A673 (cell line): ENCODE results near the gene CAV1. TPM values are rescaled to one million over a fixed set of nuclear protein-coding genes. Genes with fewer than 3 reads are reported as not detected.

Experiments used
- BruUV-seq: library from RNA; stranded (reverse); fragments of 400-500 nt; replicated peaks from 2 replicates; lab custom pipeline; 2021; lab: Mats Ljungman, UMichigan
- CTCF ChIA-PET: fragments of 300-600 bp; sonication (Branson Sonifier 250); formaldehyde crosslinking; loops from one replicate; lab custom pipeline; 2022; ENCODE audit warnings: antibody characterized with exemption; lab: Charles Lee
- POLR2A ChIA-PET: fragments of 300-600 bp; sonication (Branson Sonifier 250); formaldehyde crosslinking; loops from one replicate; lab custom pipeline; 2022; ENCODE audit warnings: antibody characterized with exemption; ENCODE audit not compliant: low non-redundant PET; lab: Charles Lee
- DNase-seq: peaks from one replicate; pipeline ENCODE4 v3.0.0-alpha.2; 2015; ENCODE audit warnings: low spot score
- H3K27ac ChIP-seq: fragments of 200-600 bp; sonication (generic); 2 replicates; pipeline ENCODE4 v1.5.1; 2016; ENCODE audit warnings: mixed run types, low read depth, mild to moderate bottlenecking, mixed read lengths, antibody characterized with exemption, low read length; ENCODE audit not compliant: poor library complexity, severe bottlenecking
- H3K27me3 ChIP-seq: fragments of 200-600 bp; sonication (generic); replicated peaks from 2 replicates; pipeline ENCODE4 v1.6.1; 2017; ENCODE audit warnings: mixed run types, low read depth, mild to moderate bottlenecking, mixed read lengths, antibody characterized with exemption, low read length; ENCODE audit not compliant: insufficient read depth, poor library complexity
- H3K36me3 ChIP-seq: fragments of 200-600 bp; sonication (generic); 2 replicates; pipeline ENCODE4 v1.6.1; 2016; ENCODE audit warnings: mixed run types, mild to moderate bottlenecking, mixed read lengths, antibody characterized with exemption, low read length; ENCODE audit not compliant: insufficient read depth, poor library complexity, severe bottlenecking
- H3K4me1 ChIP-seq: fragments of 200-600 bp; sonication (generic); 2 replicates; pipeline ENCODE4 v1.6.1; 2017; ENCODE audit warnings: mixed run types, mild to moderate bottlenecking, mixed read lengths, antibody characterized with exemption, low read length; ENCODE audit not compliant: insufficient read depth, poor library complexity, severe bottlenecking
- H3K4me3 ChIP-seq: fragments of 200-600 bp; sonication (generic); 2 replicates; pipeline ENCODE4 v1.5.1; 2016; ENCODE audit warnings: low read depth, mixed run types, mild to moderate bottlenecking, mixed read lengths, low read length; ENCODE audit not compliant: poor library complexity, severe bottlenecking
- H3K9me3 ChIP-seq: fragments of 200-600 bp; sonication (generic); 2 replicates; pipeline ENCODE4 v1.6.1; 2016; ENCODE audit warnings: mixed run types, low read depth, mild to moderate bottlenecking, mixed read lengths, antibody characterized with exemption, low read length; ENCODE audit not compliant: poor library complexity, severe bottlenecking
- EZH2 ChIP-seq: fragments of 200-600 bp; sonication (generic); IDR thresholded peaks from 2 replicates; pipeline ENCODE4 v1.6.1; 2017; ENCODE audit warnings: borderline replicate concordance, low read depth, mild to moderate bottlenecking, mixed read lengths, antibody characterized with exemption, low read length; ENCODE audit not compliant: poor library complexity, severe bottlenecking
- intact Hi-C: fragments of 100-400 bp; cut with micrococcal nuclease; formaldehyde crosslinking; loops from one replicate; pipeline ENCODE4 v1.10.0; 2022; ENCODE audit not compliant: unreplicated experiment
- total RNA-seq: library from RNA; stranded (reverse); gene quantifications from 2 replicates; pipeline ENCODE4 v1.2.3, GENCODE V29; 2021
- TF ChIP-seq, protein P1 (sequence below): fragments of 300-800, 200-600 bp; sonication (generic); conservative IDR thresholded peaks from 2 replicates; pipeline ENCODE4 v1.5.1; 2017; ENCODE audit warnings: low read depth, mild to moderate bottlenecking, antibody characterized with exemption, low read length, moderate library complexity, mixed read lengths

Gene CAV1
- total RNA-seq, 1 experiment from 2014 or later: 2,074 TPM

DNA sequence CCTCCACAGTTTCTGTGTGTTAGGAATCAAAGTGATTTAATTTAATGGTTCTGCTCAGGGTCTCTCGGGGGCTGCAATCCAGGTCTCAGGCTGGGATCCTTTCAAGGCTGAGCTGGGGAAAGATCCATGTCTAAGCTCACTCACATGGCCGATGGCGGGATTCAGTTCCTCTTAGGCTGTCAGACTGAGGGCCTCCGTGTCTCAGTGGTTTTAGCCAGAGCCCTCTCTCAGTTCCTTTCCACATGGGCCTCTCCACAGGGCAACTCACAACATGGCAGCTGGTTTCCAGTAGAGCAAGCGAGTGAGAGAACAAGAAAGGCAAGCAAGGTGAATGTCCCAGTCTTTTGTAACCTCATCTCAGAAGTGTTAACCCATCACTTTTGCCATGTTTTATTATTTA is 26.9 kb downstream of the CAV1 start:
- H3K27ac ChIP-seq: peak overlapping the region; percentile 15
- intact Hi-C loops: no loop called here
- peaks cover 97% of the 10 kb centered on the region for H3K4me1 ChIP-seq
- no peaks in the 10 kb centered on the region for H3K9me3 ChIP-seq
- DNase-seq: no peak
- CTCF ChIA-PET: interaction anchor here (1.1 kb wide), 1 partner anchor 37 kb away, joined by 3 read pairs; no protein-coding TSS in a partner anchor
- H3K27me3 ChIP-seq: no peaks in the 10 kb centered on the region
- no TSS peak for BruUV-seq
- POLR2A ChIA-PET: no interaction called here
- H3K36me3 ChIP-seq: peaks cover 93% of the 10 kb centered on the region
- H3K4me3 ChIP-seq: no peak overlapping the region
- TF ChIP-seq, protein P1, sequence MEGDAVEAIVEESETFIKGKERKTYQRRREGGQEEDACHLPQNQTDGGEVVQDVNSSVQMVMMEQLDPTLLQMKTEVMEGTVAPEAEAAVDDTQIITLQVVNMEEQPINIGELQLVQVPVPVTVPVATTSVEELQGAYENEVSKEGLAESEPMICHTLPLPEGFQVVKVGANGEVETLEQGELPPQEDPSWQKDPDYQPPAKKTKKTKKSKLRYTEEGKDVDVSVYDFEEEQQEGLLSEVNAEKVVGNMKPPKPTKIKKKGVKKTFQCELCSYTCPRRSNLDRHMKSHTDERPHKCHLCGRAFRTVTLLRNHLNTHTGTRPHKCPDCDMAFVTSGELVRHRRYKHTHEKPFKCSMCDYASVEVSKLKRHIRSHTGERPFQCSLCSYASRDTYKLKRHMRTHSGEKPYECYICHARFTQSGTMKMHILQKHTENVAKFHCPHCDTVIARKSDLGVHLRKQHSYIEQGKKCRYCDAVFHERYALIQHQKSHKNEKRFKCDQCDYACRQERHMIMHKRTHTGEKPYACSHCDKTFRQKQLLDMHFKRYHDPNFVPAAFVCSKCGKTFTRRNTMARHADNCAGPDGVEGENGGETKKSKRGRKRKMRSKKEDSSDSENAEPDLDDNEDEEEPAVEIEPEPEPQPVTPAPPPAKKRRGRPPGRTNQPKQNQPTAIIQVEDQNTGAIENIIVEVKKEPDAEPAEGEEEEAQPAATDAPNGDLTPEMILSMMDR: no peak
- no peak for TF ChIP-seq EZH2

DNA sequence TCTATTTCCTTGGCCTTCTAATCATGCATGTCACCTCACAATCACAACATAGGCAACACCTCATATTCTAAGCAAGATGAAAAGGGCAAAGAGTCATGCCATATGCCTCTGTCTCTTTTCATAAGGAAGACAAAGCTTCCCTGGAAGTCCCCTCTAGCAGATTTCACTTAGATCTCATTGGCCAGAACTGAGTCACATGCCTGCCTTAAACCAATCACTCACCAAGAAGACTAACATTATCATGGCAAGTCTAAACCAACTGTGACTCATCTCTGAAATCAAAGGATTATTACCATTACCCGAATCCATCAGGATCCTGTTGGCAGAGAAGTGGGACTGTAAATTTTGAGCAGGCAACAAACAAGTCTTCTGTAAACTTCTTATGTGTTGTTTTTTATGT is 27.8 kb downstream of the CAV1 start:
- intact Hi-C loops: no loop called here
- no peaks in the 10 kb centered on the region for H3K27me3 ChIP-seq
- no TSS peak for BruUV-seq
- H3K4me1 ChIP-seq: peaks cover 97% of the 10 kb centered on the region
- H3K36me3 ChIP-seq: peaks cover 93% of the 10 kb centered on the region
- ChIA-PET POLR2A (no interaction called here), CTCF (interaction anchor here (1.1 kb wide), 1 partner anchor 36 kb away, joined by 3 read pairs; no protein-coding TSS in a partner anchor)
- TF ChIP-seq, protein P1: no peak
- DNase-seq: peak; percentile 83
- H3K9me3 ChIP-seq: no peaks in the 10 kb centered on the region
- H3K4me3 ChIP-seq: no peak overlapping the region
- H3K27ac ChIP-seq: peak overlapping the region; percentile 60

DNA sequence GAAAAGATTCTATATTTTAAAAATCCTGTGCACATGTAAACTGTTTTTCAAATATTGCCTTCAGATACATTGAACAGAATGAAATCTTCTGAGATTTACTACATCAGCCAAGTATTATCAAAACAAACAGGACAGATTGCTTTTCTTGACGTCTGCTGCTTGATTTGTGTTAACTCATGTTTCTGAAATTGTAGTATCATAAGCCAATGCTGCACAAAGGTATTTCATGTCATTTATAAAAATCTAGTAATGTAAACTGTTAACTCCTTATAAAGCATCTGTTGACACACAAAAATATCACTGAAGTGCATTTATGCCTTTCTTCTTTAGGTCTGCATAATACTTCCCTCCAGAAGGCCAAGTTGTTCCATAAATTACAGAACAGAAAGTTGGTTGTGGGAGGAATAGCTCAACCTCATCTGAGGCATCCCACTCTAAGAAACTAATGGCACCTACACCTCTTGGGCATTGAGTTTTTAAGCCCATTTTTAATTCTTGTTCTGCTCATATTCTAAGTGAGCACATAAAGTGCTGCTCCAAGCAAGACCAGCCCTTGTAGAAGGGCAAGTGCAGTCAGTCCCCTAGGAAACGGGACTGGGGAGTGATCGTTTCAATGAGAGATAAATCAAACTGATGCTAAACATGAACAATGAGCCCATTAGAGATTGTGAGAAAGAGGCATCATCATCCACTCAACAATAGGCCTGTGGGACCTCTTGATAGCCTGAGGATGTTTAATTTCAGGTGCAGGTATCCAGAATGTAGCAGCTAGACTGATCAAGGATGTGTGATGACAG is 28.5 kb downstream of the CAV1 start:
- no peak for DNase-seq
- H3K27ac ChIP-seq: peak overlapping the region; percentile 60
- TF ChIP-seq, protein P1: no peak
- TF ChIP-seq EZH2: no peak
- H3K4me1 ChIP-seq: peaks cover 97% of the 10 kb centered on the region
- no peaks in the 10 kb centered on the region for H3K27me3 ChIP-seq
- no peaks in the 10 kb centered on the region for H3K9me3 ChIP-seq
- no TSS peak for BruUV-seq
- H3K4me3 ChIP-seq: no peak overlapping the region
- intact Hi-C loops: no loop called here
- POLR2A ChIA-PET: no interaction called here
- CTCF ChIA-PET: no interaction called here
- peaks cover 91% of the 10 kb centered on the region for H3K36me3 ChIP-seq
